BLaER1 treated with 17β-estradiol and CSF1 and Interleukin-3, amounts not matched to agents 10 nM and 100 nM (cell line): ENCODE measurements around the gene PTPRR.

Source experiments
- H3K27ac ChIP-seq, 11 experiments: shearing (Covaris generic); formaldehyde crosslinking; 2 replicates each; pipeline ENCODE4 v1.8.1; 2022
- H3K27me3 ChIP-seq, 11 experiments: shearing (Covaris generic); formaldehyde crosslinking; 2 replicates each; pipeline ENCODE4 v1.8.1; 2022
- H3K36me3 ChIP-seq, 11 experiments: shearing (Covaris generic); formaldehyde crosslinking; 2 replicates each; pipeline ENCODE4 v1.8.1; 2022
- H3K4me1 ChIP-seq, 10 experiments: shearing (Covaris generic); formaldehyde crosslinking; 2 replicates each; pipeline ENCODE4 v1.8.1; 2022
- H3K4me2 ChIP-seq, 11 experiments: shearing (Covaris generic); formaldehyde crosslinking; 2 replicates each; pipeline ENCODE4 v1.8.1; 2022
- H3K4me3 ChIP-seq, 10 experiments: shearing (Covaris generic); formaldehyde crosslinking; 2 replicates each; pipeline ENCODE4 v1.8.1; 2022
- H3K9ac ChIP-seq, 11 experiments: shearing (Covaris generic); formaldehyde crosslinking; 2 replicates each; pipeline ENCODE4 v1.8.1; 2022
- H3K9me3 ChIP-seq, 11 experiments: shearing (Covaris generic); formaldehyde crosslinking; replicated peaks in 1 of 11; 2 replicates each; pipeline ENCODE4 v1.8.1; 2022
- H4K20me1 ChIP-seq, 11 experiments: shearing (Covaris generic); formaldehyde crosslinking; 2 replicates each; pipeline ENCODE4 v1.8.1; 2022
- Cebpa-rat ChIP-seq, 11 experiments: shearing (Covaris generic); IDR thresholded peaks; 2 replicates each; pipeline ENCODE4 v1.8.1; 2022

PTPRR gene

DNA sequence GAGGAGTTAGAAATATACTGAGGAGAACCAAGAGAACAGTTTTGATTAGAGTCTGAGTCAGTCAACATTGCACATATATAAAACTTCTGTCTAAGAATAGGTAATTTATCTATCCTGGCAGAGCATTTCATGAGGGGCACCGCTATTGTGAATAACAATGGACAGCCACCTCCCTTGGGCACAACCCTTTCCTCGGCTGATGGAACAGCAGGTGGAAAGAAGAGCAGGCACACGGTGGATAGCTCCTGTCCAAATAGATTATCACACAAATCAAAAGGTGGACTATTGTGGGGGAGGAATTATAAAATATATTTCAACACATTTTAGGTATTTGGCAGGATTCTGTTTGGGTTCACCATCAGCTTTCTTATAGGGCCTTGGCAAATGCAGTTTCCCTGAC lies 199.3 kb downstream of the PTPRR start:
- H3K36me3 ChIP-seq = no peaks in the 10 kb centered on the region
- H3K27ac ChIP-seq = no peak overlapping the region
- H3K4me1 ChIP-seq = peaks cover 0 to 17% (median 8%) of the 10 kb centered on the region in 10 experiments; a peak in 12 of 20 replicates
- H3K4me2 ChIP-seq = no peak overlapping the region
- H3K9me3 ChIP-seq = no peaks in the 10 kb centered on the region
- no peak overlapping the region for H3K9ac ChIP-seq
- no peaks in the 10 kb centered on the region for H4K20me1 ChIP-seq
- no peak overlapping the region for H3K4me3 ChIP-seq
- TF ChIP-seq Cebpa-rat (IDR thresholded peaks at IDR 0.05) = no peak
- H3K27me3 ChIP-seq = no peaks in the 10 kb centered on the region

DNA sequence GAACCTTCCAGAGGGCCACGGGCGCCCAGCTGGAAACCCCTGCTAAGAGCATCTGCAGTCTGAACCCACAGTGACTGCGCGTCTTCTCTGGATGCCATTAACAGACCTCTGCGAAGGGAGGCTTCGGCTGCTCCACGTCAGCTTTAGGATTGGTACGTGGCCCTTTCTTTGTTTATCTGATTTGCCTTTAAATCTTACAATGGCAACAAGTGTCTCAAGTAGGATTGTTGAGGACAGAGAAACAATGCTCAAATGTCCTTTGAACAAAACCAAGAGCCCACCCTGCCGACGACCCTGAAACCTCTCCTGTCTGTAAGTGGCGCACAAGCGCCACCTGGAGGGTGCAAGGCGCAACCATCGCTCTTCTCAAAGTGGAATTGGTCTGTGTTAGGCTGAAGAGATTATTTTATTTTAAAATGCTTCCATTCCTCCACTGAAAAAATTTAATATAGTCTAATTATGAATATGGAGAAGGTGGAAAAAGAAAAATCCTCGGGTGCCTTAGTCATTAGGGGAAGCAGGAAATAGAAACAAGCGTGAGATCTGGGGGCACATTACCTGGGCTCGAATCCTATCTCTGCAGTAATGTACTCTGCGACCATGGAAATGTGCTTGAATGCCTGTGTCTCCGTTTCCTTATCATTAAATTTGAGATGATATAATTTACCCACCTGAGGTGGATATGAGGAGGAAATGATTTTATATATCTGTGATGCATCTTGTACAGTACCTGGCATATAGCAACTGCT lies 200.7 kb downstream of the PTPRR start:
- H3K27ac ChIP-seq = no peak overlapping the region
- H3K4me3 ChIP-seq = no peak overlapping the region
- peaks cover 0 to 17% (median 8%) of the 10 kb centered on the region in 10 experiments; a peak in 12 of 20 replicates for H3K4me1 ChIP-seq
- TF ChIP-seq Cebpa-rat (IDR thresholded peaks at IDR 0.05) = no peak
- no peak overlapping the region for H3K9ac ChIP-seq
- no peaks in the 10 kb centered on the region for H3K36me3 ChIP-seq
- H3K9me3 ChIP-seq = no peaks in the 10 kb centered on the region
- no peak overlapping the region for H3K4me2 ChIP-seq
- H4K20me1 ChIP-seq = no peaks in the 10 kb centered on the region
- no peaks in the 10 kb centered on the region for H3K27me3 ChIP-seq

- TF ChIP-seq Cebpa-rat (IDR thresholded peaks at IDR 0.05) = no peak
- Histone ChIP-seq H3K9ac (no peak overlapping the region), H3K27me3 (no peaks in the 10 kb centered on the region), H3K4me3 (no peak overlapping the region), H3K27ac (no peak overlapping the region), H3K36me3 (no peaks in the 10 kb centered on the region), H3K4me1 (peaks cover 0 to 17% (median 8%) of the 10 kb centered on the region in 10 experiments; a peak in 12 of 20 replicates), H3K4me2 (no peak overlapping the region), H3K9me3 (no peaks in the 10 kb centered on the region), H4K20me1 (no peaks in the 10 kb centered on the region)
Observed at GRCh38 chr12:70719071-70719470, 201.5 kb downstream of the PTPRR start.

DNA sequence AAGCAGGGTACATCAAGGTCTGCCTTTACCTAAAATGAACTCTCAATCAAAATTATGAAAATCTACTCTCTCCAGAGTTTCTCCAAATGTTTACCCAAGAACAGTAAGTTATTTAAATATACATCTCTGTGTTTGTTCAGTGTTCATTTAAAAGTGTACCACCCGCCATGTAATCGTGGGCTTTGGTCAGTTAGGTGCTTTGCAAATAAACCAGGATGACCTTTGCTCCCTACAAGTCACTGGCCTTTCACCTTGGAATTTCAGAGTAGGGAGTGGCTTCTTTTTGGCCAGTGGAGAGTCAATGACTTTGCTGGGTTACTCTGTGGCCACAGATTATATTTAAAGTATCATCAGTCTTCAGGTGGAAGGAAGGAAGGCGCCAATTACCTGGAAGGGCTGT lies 208.7 kb downstream of the PTPRR start:
- Histone ChIP-seq H3K9ac (no peak overlapping the region), H3K4me3 (no peak overlapping the region), H3K27me3 (no peaks in the 10 kb centered on the region), H3K4me1 (no peaks in the 10 kb centered on the region), H4K20me1 (no peaks in the 10 kb centered on the region), H3K4me2 (no peak overlapping the region), H3K9me3 (no peaks in the 10 kb centered on the region), H3K36me3 (no peaks in the 10 kb centered on the region), H3K27ac (no peak overlapping the region)
- no peak for TF ChIP-seq Cebpa-rat (IDR thresholded peaks at IDR 0.05)

DNA sequence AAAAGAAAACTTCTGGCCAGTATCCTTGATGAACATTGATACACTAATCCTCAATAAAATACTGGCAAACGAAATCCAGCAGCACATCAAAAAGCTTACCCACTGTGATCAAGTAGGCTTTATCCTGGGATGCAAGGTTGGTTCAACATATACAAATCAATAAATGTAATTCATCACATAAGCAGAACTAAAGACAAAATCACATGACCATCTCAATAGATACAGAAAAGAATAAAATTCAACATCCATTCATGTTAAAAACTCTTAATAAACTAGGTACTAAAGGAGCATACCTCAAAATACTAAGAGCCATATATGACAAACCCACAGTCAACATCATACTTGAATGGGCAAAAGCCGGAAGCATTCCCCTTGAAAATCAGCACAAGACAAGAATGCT lies 211.5 kb downstream of the PTPRR start:
- H3K27ac ChIP-seq = no peak overlapping the region

DNA sequence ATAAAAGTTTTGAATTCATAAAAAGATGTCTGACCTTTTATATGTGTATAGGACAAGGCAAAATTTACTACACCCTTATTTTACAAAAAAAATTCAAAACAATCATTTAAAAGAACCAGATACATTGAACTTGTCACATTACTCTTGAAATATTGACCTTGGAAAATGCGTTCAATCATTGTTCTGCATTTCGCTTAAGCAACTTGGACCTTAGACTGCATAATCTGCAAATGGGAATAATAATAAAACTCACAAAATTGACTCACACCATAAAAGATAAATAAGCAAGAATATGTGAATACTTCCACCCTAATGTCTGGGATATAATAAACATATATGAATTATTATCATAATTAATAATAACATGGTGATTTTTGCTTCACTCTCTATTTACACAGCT lies 213.9 kb downstream of the PTPRR start:
- Histone ChIP-seq H3K27ac (no peak overlapping the region), H3K4me3 (no peak overlapping the region), H3K9me3 (no peaks in the 10 kb centered on the region), H3K27me3 (no peaks in the 10 kb centered on the region), H3K9ac (no peak overlapping the region), H3K4me2 (no peak overlapping the region), H4K20me1 (no peaks in the 10 kb centered on the region), H3K36me3 (no peaks in the 10 kb centered on the region), H3K4me1 (no peaks in the 10 kb centered on the region)
- no peak for TF ChIP-seq Cebpa-rat (IDR thresholded peaks at IDR 0.05)

More for the DNA sequence above, 211.5 kb downstream of the PTPRR start:
- H3K4me3 ChIP-seq = no peak overlapping the region
- no peaks in the 10 kb centered on the region for H3K27me3 ChIP-seq
- TF ChIP-seq Cebpa-rat (IDR thresholded peaks at IDR 0.05) = no peak
- no peak overlapping the region for H3K4me2 ChIP-seq
- H3K9ac ChIP-seq = no peak overlapping the region
- no peaks in the 10 kb centered on the region for H3K36me3 ChIP-seq
- H4K20me1 ChIP-seq = no peaks in the 10 kb centered on the region
- no peaks in the 10 kb centered on the region for H3K9me3 ChIP-seq
- no peaks in the 10 kb centered on the region for H3K4me1 ChIP-seq

DNA sequence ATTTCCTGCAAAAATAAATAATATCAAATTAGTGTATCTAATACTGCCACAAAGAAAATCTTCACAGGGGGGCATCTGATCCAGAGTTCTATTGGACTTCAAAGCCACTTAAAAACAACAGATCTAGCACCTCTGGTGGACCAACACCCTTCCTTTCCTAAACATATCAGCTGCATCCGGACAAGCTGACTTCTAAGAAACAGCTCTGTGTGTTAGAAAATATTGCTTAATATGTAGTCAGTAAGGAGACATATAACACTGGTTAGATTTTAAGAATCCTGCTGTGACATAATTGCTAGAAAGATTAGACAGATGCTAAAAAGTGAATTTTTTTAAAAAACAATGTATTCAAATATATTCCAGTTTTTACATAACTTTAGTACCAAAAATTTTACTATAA lies 222.2 kb downstream of the PTPRR start:
- H3K4me3 ChIP-seq = no peak overlapping the region
- 0 out of 20 replicates have a peak, but pooled peaks cover 0 to 3% (median 0%) of the 10 kb centered on the region in 10 experiments for H3K4me1 ChIP-seq
- no peaks in the 10 kb centered on the region for H3K27me3 ChIP-seq
- no peaks in the 10 kb centered on the region for H3K36me3 ChIP-seq
- TF ChIP-seq Cebpa-rat (IDR thresholded peaks at IDR 0.05) = no peak
- H4K20me1 ChIP-seq = no peaks in the 10 kb centered on the region
- H3K27ac ChIP-seq = no peak overlapping the region
- H3K4me2 ChIP-seq = no peak overlapping the region
- no peak overlapping the region for H3K9ac ChIP-seq
- no peaks in the 10 kb centered on the region for H3K9me3 ChIP-seq

- Histone ChIP-seq H3K27ac (no peak overlapping the region), H3K9me3 (no peaks in the 10 kb centered on the region), H4K20me1 (no peaks in the 10 kb centered on the region), H3K9ac (no peak overlapping the region), H3K4me3 (no peak overlapping the region), H3K4me2 (no peak overlapping the region), H3K4me1 (0 out of 20 replicates have a peak, but pooled peaks cover 0 to 3% (median 0%) of the 10 kb centered on the region in 10 experiments), H3K27me3 (no peaks in the 10 kb centered on the region), H3K36me3 (no peaks in the 10 kb centered on the region)
- TF ChIP-seq Cebpa-rat (IDR thresholded peaks at IDR 0.05) = no peak
Observed at GRCh38 chr12:70695361-70696023, 225.0 kb downstream of the PTPRR start.

DNA sequence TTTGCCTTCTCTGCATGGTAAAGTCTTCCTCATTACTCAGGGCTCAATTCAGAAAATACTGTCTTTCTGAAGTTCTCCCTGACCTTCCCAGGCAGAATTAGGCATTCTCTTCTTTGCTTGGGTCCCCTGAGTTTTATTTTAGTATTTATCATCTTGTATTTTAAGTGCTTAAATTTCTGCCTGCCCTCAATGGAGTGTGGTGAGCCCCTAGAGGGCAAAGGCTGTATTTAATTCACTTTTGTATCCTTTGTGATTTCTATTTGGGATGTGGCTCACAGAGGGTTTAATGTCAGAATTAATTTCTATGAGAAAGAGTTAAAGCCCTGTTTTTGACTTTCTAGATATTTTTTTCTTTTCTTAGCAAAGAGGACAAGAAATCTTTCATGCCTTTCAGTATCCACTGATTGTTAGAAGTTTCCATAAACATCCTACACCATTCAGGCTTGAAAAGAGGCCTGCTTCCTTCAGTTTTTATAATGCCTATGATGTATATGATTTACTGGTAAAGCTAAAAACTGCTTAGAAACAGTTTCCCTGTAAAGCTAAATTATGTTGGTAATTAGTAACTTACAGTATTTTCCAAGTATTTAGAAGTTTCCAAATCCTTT lies 227.8 kb downstream of the PTPRR start:
- H3K9ac ChIP-seq = no peak overlapping the region
- 0 out of 20 replicates have a peak, but pooled peaks cover 0 to 3% (median 0%) of the 10 kb centered on the region in 10 experiments for H3K4me1 ChIP-seq
- no peaks in the 10 kb centered on the region for H3K27me3 ChIP-seq
- H3K9me3 ChIP-seq = no peaks in the 10 kb centered on the region
- H3K27ac ChIP-seq = no peak overlapping the region
- no peaks in the 10 kb centered on the region for H4K20me1 ChIP-seq
- no peaks in the 10 kb centered on the region for H3K36me3 ChIP-seq
- no peak overlapping the region for H3K4me3 ChIP-seq
- no peak overlapping the region for H3K4me2 ChIP-seq
- TF ChIP-seq Cebpa-rat (IDR thresholded peaks at IDR 0.05) = no peak
